Neuronal stem cell (in vitro differentiated cells): ENCODE data around the gene TP73.
"Not testable (repeated sequence)": the region's sequence is repeated elsewhere in the genome, so short reads cannot be mapped to it uniquely, and the experiment has no call there.

ENCODE experiments used
- DNase-seq: peaks from one replicate; pipeline ENCODE4 v3.0.0-alpha.2; 2013; ENCODE audit warnings: low spot score
- H2AFZ ChIP-seq: one replicate; pipeline ENCODE4 v1.6.1; 2013; ENCODE audit warnings: mild to moderate bottlenecking, low read length, inconsistent platforms
- H2AK5ac ChIP-seq: 2 replicates; pipeline ENCODE4 v1.6.1; 2013; ENCODE audit warnings: low read depth, mild to moderate bottlenecking, inconsistent platforms, low read length, moderate library complexity, mixed read lengths
- H2BK120ac ChIP-seq: 2 replicates; pipeline ENCODE4 v1.6.1; 2013; ENCODE audit warnings: low read depth, mild to moderate bottlenecking, inconsistent platforms, low read length, moderate library complexity, mixed read lengths
- H2BK12ac ChIP-seq: one replicate; pipeline ENCODE4 v1.6.1; 2013; ENCODE audit warnings: low read length, inconsistent platforms
- H2BK15ac ChIP-seq: 2 replicates; pipeline ENCODE4 v1.6.1; 2013; ENCODE audit warnings: mild to moderate bottlenecking, low read length, inconsistent platforms, mixed read lengths
- H2BK5ac ChIP-seq: one replicate; pipeline ENCODE4 v1.6.1; 2013; ENCODE audit warnings: inconsistent platforms, mild to moderate bottlenecking, low read length, moderate library complexity
- H3K14ac ChIP-seq: one replicate; pipeline ENCODE4 v1.6.1; 2013; ENCODE audit warnings: low read length, inconsistent platforms
- H3K18ac ChIP-seq: 2 replicates; pipeline ENCODE4 v1.6.1; 2013; ENCODE audit warnings: low read length, inconsistent platforms
- H3K23ac ChIP-seq: 2 replicates; pipeline ENCODE4 v1.6.1; 2013; ENCODE audit warnings: low read depth, mild to moderate bottlenecking, mixed read lengths, low read length, inconsistent platforms; ENCODE audit not compliant: poor library complexity
- H3K27ac ChIP-seq: replicated peaks from 3 replicates; pipeline ENCODE4 v1.5.1; 2013; ENCODE audit warnings: low read length, inconsistent platforms
- H3K27me3 ChIP-seq, 3 experiments: 2 replicates each; pipeline ENCODE4 v1.6.1; 2013; ENCODE audit warnings: low read length in 3 of 3, mild to moderate bottlenecking in 2 of 3, inconsistent platforms in 1 of 3, low read depth in 1 of 3, mixed read lengths in 1 of 3, moderate library complexity in 1 of 3; ENCODE audit not compliant: control insufficient read depth in 3 of 3, insufficient read depth in 3 of 3
- H3K36me3 ChIP-seq, 2 donors: replicated peaks in 1 of 2; 2 replicates each; pipeline ENCODE4 v1.6.1; 2013; ENCODE audit warnings: low read length in 2 of 2; ENCODE audit not compliant: control insufficient read depth in 2 of 2, insufficient read depth in 2 of 2
- H3K4ac ChIP-seq: 2 replicates; pipeline ENCODE4 v1.6.1; 2013; ENCODE audit warnings: inconsistent platforms, mild to moderate bottlenecking, low read length, moderate library complexity
- H3K4me1 ChIP-seq, 2 donors: 1 replicate in 1 of 2; 2 replicates in 1 of 2; pipeline ENCODE4 v1.6.1; 2013; ENCODE audit warnings: low read length in 2 of 2, low read depth in 1 of 2; ENCODE audit not compliant: control insufficient read depth in 2 of 2, insufficient read depth in 1 of 2
- H3K4me2 ChIP-seq: one replicate; pipeline ENCODE4 v1.6.1; 2013; ENCODE audit warnings: mild to moderate bottlenecking, low read length, inconsistent platforms; ENCODE audit not compliant: insufficient read depth, poor library complexity, severe bottlenecking
- H3K4me3 ChIP-seq, 2 donors: 2 replicates each; pipeline ENCODE4 v1.5.1; 2013; ENCODE audit warnings: low read length in 2 of 2, mild to moderate bottlenecking in 2 of 2, inconsistent platforms in 1 of 2, moderate library complexity in 1 of 2
- H3K79me1 ChIP-seq: one replicate; pipeline ENCODE4 v1.6.1; 2013; ENCODE audit warnings: low read depth, mild to moderate bottlenecking, inconsistent platforms, low read length, moderate library complexity
- H3K9ac ChIP-seq: one replicate; pipeline ENCODE4 v1.6.1; 2013; ENCODE audit warnings: mild to moderate bottlenecking, low read depth, low read length, inconsistent platforms; ENCODE audit not compliant: poor library complexity
- H3K9me3 ChIP-seq, 2 donors: replicated peaks in 1 of 2; 2 replicates each; pipeline versions ENCODE3 to v1.6.1; 2013; ENCODE audit warnings: low read length in 2 of 2, mild to moderate bottlenecking in 2 of 2, inconsistent platforms in 1 of 2, low read depth in 1 of 2, mixed read lengths in 1 of 2, moderate library complexity in 1 of 2; ENCODE audit not compliant: control insufficient read depth in 2 of 2, insufficient read depth in 1 of 2
- H4K8ac ChIP-seq: one replicate; pipeline ENCODE4 v1.6.1; 2013; ENCODE audit warnings: low read depth, mild to moderate bottlenecking, inconsistent platforms, low read length, moderate library complexity
- H4K91ac ChIP-seq: one replicate; pipeline ENCODE4 v1.6.1; 2013; ENCODE audit warnings: low read length, low read depth, mild to moderate bottlenecking, inconsistent platforms; ENCODE audit not compliant: poor library complexity
- WGBS, 2 donors: extraction: QIAGEN DNeasy Blood & Tissue Kit; methylation state at CpG; one replicate each; pipeline ENCODE4 v1.1.7; 2013; ENCODE audit warnings: missing lambda C conversion rate in 2 of 2, mixed read lengths in 1 of 2; ENCODE audit not compliant: insufficient read length in 2 of 2, insufficient replicate concordance in 1 of 2; ENCODE audit errors: extremely low coverage in 2 of 2; 5-methylcytosine and 5-hydroxymethylcytosine counted together

Gene TP73

DNA sequence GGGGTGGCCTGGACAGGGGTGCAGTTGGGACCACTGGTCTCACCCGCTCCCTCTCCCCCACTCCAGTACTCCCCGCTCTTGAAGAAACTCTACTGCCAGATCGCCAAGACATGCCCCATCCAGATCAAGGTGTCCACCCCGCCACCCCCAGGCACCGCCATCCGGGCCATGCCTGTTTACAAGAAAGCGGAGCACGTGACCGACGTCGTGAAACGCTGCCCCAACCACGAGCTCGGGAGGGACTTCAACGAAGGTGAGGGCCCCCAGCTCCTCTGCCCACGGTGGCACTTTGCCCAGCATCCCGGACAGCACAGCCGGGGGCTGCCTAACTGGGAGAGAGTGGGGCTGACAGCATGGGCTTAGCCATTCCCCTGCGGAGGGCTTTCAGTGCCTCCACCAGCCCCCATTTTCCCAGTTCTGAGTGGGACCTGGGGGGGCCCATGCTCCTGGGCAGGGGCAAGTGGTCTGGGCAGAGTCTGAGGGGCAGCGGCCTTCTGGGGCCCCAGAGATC is 69.7 kb downstream of the TP73 start:
- peak overlapping the region; percentile 26 for H2BK15ac ChIP-seq
- WGBS, 2 donors = no CpG with 5 or more reads among the region's 20 CpGs

DNA sequence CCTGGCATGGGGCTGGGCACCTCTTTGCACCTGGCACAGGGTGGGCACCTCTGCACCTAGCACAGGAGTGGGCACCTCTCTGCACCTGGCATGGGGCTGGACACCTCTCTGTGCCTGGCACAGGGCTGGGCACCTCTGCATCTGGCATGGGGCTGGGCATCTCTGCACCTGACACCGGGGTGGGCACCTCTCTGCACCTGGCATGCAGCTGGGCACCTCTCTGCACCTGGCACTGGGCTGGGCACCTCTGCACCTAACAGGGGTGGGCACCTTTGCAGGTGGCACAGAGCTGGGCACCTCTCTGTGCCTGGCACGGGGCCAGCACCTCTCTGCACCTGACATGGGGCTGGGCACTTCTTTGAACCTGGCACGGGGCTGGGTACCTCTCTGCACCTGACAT is 70.5 kb downstream of the TP73 start:
- no peak overlapping the region for H3K4me2 ChIP-seq
- WGBS, 2 donors = no CpG with 5 or more reads among the region's 3 CpGs
- no peak overlapping the region for H2AFZ ChIP-seq
- H3K79me1 ChIP-seq = peaks cover 4% of the 10 kb centered on the region
- peak overlapping the region; percentile 93 for H2AK5ac ChIP-seq
- no peak overlapping the region for H2BK12ac ChIP-seq
- H2BK120ac ChIP-seq = no peak overlapping the region
- no peak overlapping the region for H3K9ac ChIP-seq
- H3K36me3 ChIP-seq = no peaks in the 10 kb centered on the region
- peak overlapping the region in 1 of 2 donors; percentile 60 for H3K4me3 ChIP-seq
- peak overlapping the region; percentile 94 for H3K14ac ChIP-seq
- peak overlapping the region; percentile 73 for H3K23ac ChIP-seq
- peaks cover 5 to 7% of the 10 kb centered on the region in 2 donors for H3K4me1 ChIP-seq
- H3K27ac ChIP-seq = no peak overlapping the region
- H2BK15ac ChIP-seq = no peak overlapping the region
- H3K27me3 ChIP-seq = peaks cover 0 to 2% (median under 1%) of the 10 kb centered on the region in 3 experiments
- H2BK5ac ChIP-seq = peak overlapping the region; percentile 53
- peak overlapping the region; percentile 53 for H3K4ac ChIP-seq
- H4K91ac ChIP-seq = no peak overlapping the region
- no peak overlapping the region for H3K18ac ChIP-seq
- peak overlapping the region; percentile 65 for H4K8ac ChIP-seq
- DNase-seq = no peak
- H3K9me3 ChIP-seq = no peaks in the 10 kb centered on the region

More for the DNA sequence above, 69.7 kb downstream of the TP73 start:
- Histone ChIP-seq H3K27ac (no peak overlapping the region), H2BK12ac (peak overlapping the region; percentile 75), H2AK5ac (peak overlapping the region; percentile 91), H4K8ac (no peak overlapping the region), H3K79me1 (peaks cover 3% of the 10 kb centered on the region), H2BK120ac (no peak overlapping the region), H3K4me2 (no peak overlapping the region), H3K36me3 (no peaks in the 10 kb centered on the region), H3K4me1 (peaks cover 11 to 14% of the 10 kb centered on the region in 2 donors), H3K4me3 (no peak overlapping the region), H3K18ac (peak overlapping the region; percentile 64), H3K14ac (peak overlapping the region; percentile 38), H3K4ac (no peak overlapping the region), H3K9me3 (no peaks in the 10 kb centered on the region), H2BK5ac (no peak overlapping the region), H3K9ac (no peak overlapping the region), H3K27me3 (peaks cover 0 to 3% (median 2%) of the 10 kb centered on the region in 3 experiments), H2AFZ (no peak overlapping the region), H4K91ac (no peak overlapping the region), H3K23ac (no peak overlapping the region)
- DNase-seq = no peak

DNA sequence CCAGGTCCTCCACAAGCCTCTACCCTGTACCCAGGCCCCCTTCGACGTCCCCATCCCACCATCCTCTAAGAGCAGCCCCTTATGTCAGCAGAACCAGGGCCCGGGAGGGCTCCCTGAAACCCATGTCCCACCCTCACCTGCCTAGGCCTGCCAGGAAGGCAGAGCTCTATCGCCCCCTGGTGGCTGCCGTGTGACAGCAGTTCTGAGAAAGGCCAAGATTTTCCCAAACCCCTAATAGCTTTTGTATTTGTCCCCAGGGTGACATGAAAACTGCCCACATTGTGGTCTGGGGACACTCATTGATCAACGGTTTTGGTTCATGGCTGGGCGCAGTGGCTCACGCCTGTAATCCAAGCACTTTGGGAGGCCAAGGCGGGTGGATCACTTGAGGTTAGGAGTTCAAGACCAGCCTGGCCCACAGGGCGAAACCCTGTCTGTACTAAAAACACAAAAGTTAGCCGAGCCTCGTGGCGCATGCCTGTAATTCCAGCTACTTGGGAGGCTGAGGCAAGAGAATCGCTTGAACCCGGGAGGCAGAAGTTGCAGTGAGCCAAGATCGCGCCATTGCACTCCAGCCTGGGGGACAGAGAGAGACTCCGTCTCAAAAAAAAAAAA is 72.2 kb downstream of the TP73 start:
- H3K4me1 ChIP-seq, H2AFZ ChIP-seq, H3K36me3 ChIP-seq, H3K14ac ChIP-seq, H2BK12ac ChIP-seq, H3K9me3 ChIP-seq, H2BK5ac ChIP-seq, H4K91ac ChIP-seq, H2BK15ac ChIP-seq, H2AK5ac ChIP-seq, H3K23ac ChIP-seq, H3K79me1 ChIP-seq, H3K27me3 ChIP-seq, H3K27ac ChIP-seq, H3K18ac ChIP-seq, H3K4ac ChIP-seq, H3K4me2 ChIP-seq, H3K9ac ChIP-seq, H4K8ac ChIP-seq, H3K4me3 ChIP-seq, H2BK120ac ChIP-seq: not testable (repeated sequence)
- peak; percentile 76 for DNase-seq
- WGBS, 2 donors = no CpG with 5 or more reads among the region's 18 CpGs

DNA sequence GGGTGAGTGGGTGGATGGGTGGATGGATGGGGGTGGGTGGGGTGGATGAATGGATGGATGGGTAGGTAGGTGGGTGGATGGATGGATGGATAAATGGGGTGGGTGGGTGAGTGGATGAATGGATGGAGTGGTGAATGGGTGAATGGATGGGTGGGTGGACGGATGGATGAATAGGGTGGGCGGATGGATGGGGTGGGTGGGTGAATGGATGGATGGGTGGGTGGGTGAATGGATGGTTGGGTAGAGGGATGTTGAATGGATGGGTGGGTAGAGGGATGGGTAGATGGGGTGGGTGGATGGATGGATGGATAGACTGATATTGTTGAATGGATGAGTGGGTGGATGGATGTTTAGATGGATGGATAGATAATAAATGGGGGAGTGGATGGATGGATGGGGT is 73.0 kb downstream of the TP73 start:
- H3K27me3 ChIP-seq = peaks cover 0 to 5% (median 0%) of the 10 kb centered on the region in 3 experiments
- H2AK5ac ChIP-seq = no peak overlapping the region
- H2BK15ac ChIP-seq = no peak overlapping the region
- H3K27ac ChIP-seq = no peak overlapping the region
- no peak overlapping the region for H2BK12ac ChIP-seq
- no peak overlapping the region for H4K91ac ChIP-seq
- H4K8ac ChIP-seq = no peak overlapping the region
- 100% methylated on average over 2 of the region's 2 CpGs; no CpG with 5 or more reads in 1 of the 2 donors for WGBS, 2 donors
- H3K9me3 ChIP-seq = no peaks in the 10 kb centered on the region
- no peak overlapping the region for H3K23ac ChIP-seq
- H3K4me1 ChIP-seq = no peaks in the 10 kb centered on the region
- H3K4ac ChIP-seq = no peak overlapping the region
- no peak overlapping the region for H3K4me2 ChIP-seq
- no peak overlapping the region for H3K9ac ChIP-seq
- no peak overlapping the region for H2BK120ac ChIP-seq
- H2BK5ac ChIP-seq = no peak overlapping the region
- H3K14ac ChIP-seq = no peak overlapping the region
- H3K4me3 ChIP-seq = no peak overlapping the region
- DNase-seq = no peak
- H3K36me3 ChIP-seq = no peaks in the 10 kb centered on the region
- H3K79me1 ChIP-seq = peaks cover 2% of the 10 kb centered on the region
- H3K18ac ChIP-seq = no peak overlapping the region
- H2AFZ ChIP-seq = no peak overlapping the region
